Ovary (tissue), 9 donors: ENCODE measurements around the gene DMXL2. TPM values are rescaled to one million over a fixed set of nuclear protein-coding genes. Genes with fewer than 3 reads are reported as not detected.

Experiments used
- DNase-seq, 5 donors: peaks; one replicate each; pipeline ENCODE4 v3.0.0-alpha.2; 2019 to 2020
- H3K27ac ChIP-seq, 2 donors: fragments of 200-600 bp; one replicate each; pipeline versions ENCODE4 v1.5.1 to v1.8.0; 2019 to 2022
- H3K27me3 ChIP-seq: fragments of 200-600 bp; one replicate; pipeline ENCODE4 v1.8.0; 2022
- H3K36me3 ChIP-seq: fragments of 200-600 bp; sonication (generic); one replicate; pipeline ENCODE4 v1.5.1; 2019
- H3K4me1 ChIP-seq: one replicate; pipeline ENCODE4 v1.8.1; 2013; ENCODE audit warnings: mild to moderate bottlenecking, moderate library complexity; ENCODE audit not compliant: insufficient read depth
- H3K4me3 ChIP-seq: fragments of 200-600 bp; sonication (generic); one replicate; pipeline ENCODE4 v1.5.1; 2017
- H3K9me3 ChIP-seq, 2 donors: fragments of 200-600 bp in 1 of 2; sonication (generic) in 1 of 2; one replicate each; pipeline versions ENCODE4 v1.5.1 to v1.8.1; 2013 to 2019; ENCODE audit warnings: mild to moderate bottlenecking in 1 of 2, moderate library complexity in 1 of 2
- CTCF ChIP-seq, 3 donors: fragments of 450-650 bp in 2 of 3; fragments of 200-600 bp in 1 of 3; IDR thresholded peaks; one replicate each; pipeline versions ENCODE4 v1.5.1 to v1.8.0; 2016 to 2022; ENCODE audit warnings: antibody characterized with exemption in 3 of 3, mild to moderate bottlenecking in 1 of 3
- EP300 ChIP-seq: sonication (generic); formaldehyde crosslinking; IDR thresholded peaks from one replicate; pipeline ENCODE4 v1.6.1; 2017; ENCODE audit warnings: antibody characterized with exemption
- POLR2A ChIP-seq: fragments of 450-650 bp; IDR thresholded peaks from one replicate; pipeline ENCODE4 v1.6.1; 2017; ENCODE audit warnings: antibody characterized with exemption, mild to moderate bottlenecking, moderate library complexity
- WGBS, 3 donors: extraction: QIAGEN DNeasy Blood & Tissue Kit in 1 of 3; methylation state at CpG; one replicate each; pipeline versions ENCODE4 v1.1.5 to v1.1.7; 2013 to 2017; 5-methylcytosine and 5-hydroxymethylcytosine counted together
- intact Hi-C, 4 donors: fragments of 100-400 bp; cut with DNase I; formaldehyde crosslinking; loops; one replicate each; pipeline versions ENCODE4 v1.11.0 to v1.15.1; 2022 to 2023
- polyA plus RNA-seq, 2 donors: library from polyadenylated mRNA; stranded (reverse); fragments of 200-250 nt in 1 of 2; fragments of 350-450 nt in 1 of 2; fragmentation: Illumina TruSeq in 1 of 2; extraction: RNeasy Lipid Tissue Mini Kit (QIAGEN cat#74804) in 1 of 2; gene quantifications; one replicate each; pipeline ENCODE4 v1.2.3, GENCODE V29; 2013 to 2014
- total RNA-seq, 7 donors: library from RNA; depleted of rRNA in 2 of 7; stranded (reverse); fragments of >200 nt in 2 of 7; fragmentation: NEBNext Ultra II Directional in 3 of 7; extraction: Animal tissue kit (Norgen Biotek cat#: 25700) in 3 of 7; gene quantifications; one replicate each; pipeline versions ENCODE4 v1.1.0 to v1.2.4, GENCODE V29; 2016 to 2023
- donor health status: DM: no; HTN: no; CAD: no; lungs with moderate emphysema.
- donor health status: DM: no; HTN: no; CAD: no.
- donor health status: Bipolar disorder and iron deficiency.
- donor health status: DM: yes; HTN: yes; CAD: no.
- donor health status: DM: no; HTN: no; CAD: no.
- donor health status: DM: yes; HTN: yes; CAD: no.

DMXL2 gene
- total and polyA plus RNA-seq, 9 donors: 9.1 to 28.5 (median 16.1) TPM

GRCh38 chr15:51580982-51581381, 41.6 kb downstream of the DMXL2 start:
- no peak for DNase-seq
- WGBS, 3 donors: 93 to 94% (median 93%) methylated on average over 4 of the region's 4 CpGs
- no peaks in the 10 kb centered on the region for H3K36me3 ChIP-seq
- intact Hi-C loops: no loop called here
- TF ChIP-seq EP300 (no peak), POLR2A (no peak), CTCF (IDR thresholded peaks at IDR 0.05) (no peak)
- H3K4me1 ChIP-seq: peaks cover 2% of the 10 kb centered on the region
- no peaks in the 10 kb centered on the region for H3K9me3 ChIP-seq
- no peaks in the 10 kb centered on the region for H3K27me3 ChIP-seq
- no peak overlapping the region for H3K4me3 ChIP-seq
- no peak overlapping the region for H3K27ac ChIP-seq

GRCh38 chr15:51580385-51580784, 42.2 kb downstream of the DMXL2 start:
- intact Hi-C loops: no loop called here
- Histone ChIP-seq H3K9me3 (no peaks in the 10 kb centered on the region), H3K27me3 (no peaks in the 10 kb centered on the region), H3K27ac (no peak overlapping the region), H3K36me3 (no peaks in the 10 kb centered on the region), H3K4me1 (peaks cover 2% of the 10 kb centered on the region), H3K4me3 (no peak overlapping the region)
- DNase-seq: no peak
- TF ChIP-seq POLR2A: no peak
- no peak for TF ChIP-seq CTCF (IDR thresholded peaks at IDR 0.05)
- no peak for TF ChIP-seq EP300
- 90 to 92% (median 90%) methylated on average over 2 of the region's 2 CpGs for WGBS, 3 donors

GRCh38 chr15:51579012-51579411, 43.6 kb downstream of the DMXL2 start:
- intact Hi-C loops: no loop called here
- WGBS, 3 donors: 94 to 97% (median 97%) methylated on average over 2 of the region's 2 CpGs
- Histone ChIP-seq H3K9me3 (no peaks in the 10 kb centered on the region), H3K4me3 (no peak overlapping the region), H3K36me3 (no peaks in the 10 kb centered on the region), H3K27ac (no peak overlapping the region), H3K4me1 (peaks cover 2% of the 10 kb centered on the region), H3K27me3 (no peaks in the 10 kb centered on the region)
- TF ChIP-seq POLR2A (no peak), CTCF (IDR thresholded peaks at IDR 0.05) (no peak), EP300 (no peak)
- DNase-seq: no peak

- no peak overlapping the region for H3K27ac ChIP-seq
- no peak for DNase-seq
- peaks cover 2% of the 10 kb centered on the region for H3K4me1 ChIP-seq
- H3K36me3 ChIP-seq: no peaks in the 10 kb centered on the region
- H3K9me3 ChIP-seq: no peaks in the 10 kb centered on the region
- no peak overlapping the region for H3K4me3 ChIP-seq
- H3K27me3 ChIP-seq: no peaks in the 10 kb centered on the region
- TF ChIP-seq CTCF (IDR thresholded peaks at IDR 0.05) (no peak), POLR2A (no peak), EP300 (no peak)
- 52 to 63% (median 61%) methylated on average over 1 of the region's 1 CpG for WGBS, 3 donors
- intact Hi-C loops: no loop called here
These were observed 44.8 kb downstream of the DMXL2 start for GRCh38 chr15:51577636-51578304.
